Occipital lobe (tissue), 3 donors: ENCODE results near the gene COL19A1. TPM values are rescaled to one million over a fixed set of nuclear protein-coding genes. Genes with fewer than 3 reads are reported as not detected.

Experiments used
- DNase-seq: peaks from one replicate; lab custom pipeline; 2025; lab: John Stamatoyannopoulos, UW
- small RNA-seq: library from RNA; depleted of rRNA; stranded (forward); fragments of <200 nt; gene quantifications from one replicate; pipeline ENCODE3, GENCODE V24; 2014
- total RNA-seq: library from RNA; depleted of rRNA; stranded (reverse); fragments of >200 nt; gene quantifications from one replicate; pipeline ENCODE4 v1.2.3, GENCODE V29; 2014

COL19A1 gene
- total RNA-seq, 1 donor from 2014 or later = 5.9 TPM

DNA sequence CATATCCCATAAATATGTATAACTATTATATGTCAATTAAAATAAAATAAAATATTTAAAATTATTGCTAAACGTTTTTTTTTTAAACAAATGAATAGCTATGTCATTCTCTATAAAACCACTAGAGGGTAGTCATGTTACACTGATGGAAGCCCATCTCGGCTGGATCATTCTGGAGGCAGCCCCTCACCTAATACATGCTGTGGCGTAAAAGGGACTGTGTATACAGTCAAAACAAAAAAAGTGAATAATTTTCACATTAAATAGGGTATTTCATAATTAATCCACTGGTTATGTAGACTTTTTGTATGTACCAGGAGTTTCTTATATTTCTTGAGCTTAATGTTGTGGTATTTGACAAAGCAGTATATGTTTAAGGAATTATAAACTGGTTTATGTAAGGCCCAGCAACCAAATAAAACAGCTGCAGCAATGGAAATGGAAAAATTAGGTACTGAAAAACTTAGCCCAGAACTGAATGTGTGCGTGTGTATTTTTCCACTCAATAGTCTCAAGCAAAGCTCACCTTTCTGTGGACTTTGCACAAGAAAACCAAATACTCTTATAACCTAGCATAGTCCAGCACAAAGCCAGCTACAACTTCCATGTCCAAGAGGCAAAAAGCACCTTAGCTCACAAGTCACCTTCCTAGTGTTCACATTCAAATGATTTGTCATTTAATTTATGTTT, 354.8 kb downstream of the COL19A1 start:
- no peak for DNase-seq

DNA sequence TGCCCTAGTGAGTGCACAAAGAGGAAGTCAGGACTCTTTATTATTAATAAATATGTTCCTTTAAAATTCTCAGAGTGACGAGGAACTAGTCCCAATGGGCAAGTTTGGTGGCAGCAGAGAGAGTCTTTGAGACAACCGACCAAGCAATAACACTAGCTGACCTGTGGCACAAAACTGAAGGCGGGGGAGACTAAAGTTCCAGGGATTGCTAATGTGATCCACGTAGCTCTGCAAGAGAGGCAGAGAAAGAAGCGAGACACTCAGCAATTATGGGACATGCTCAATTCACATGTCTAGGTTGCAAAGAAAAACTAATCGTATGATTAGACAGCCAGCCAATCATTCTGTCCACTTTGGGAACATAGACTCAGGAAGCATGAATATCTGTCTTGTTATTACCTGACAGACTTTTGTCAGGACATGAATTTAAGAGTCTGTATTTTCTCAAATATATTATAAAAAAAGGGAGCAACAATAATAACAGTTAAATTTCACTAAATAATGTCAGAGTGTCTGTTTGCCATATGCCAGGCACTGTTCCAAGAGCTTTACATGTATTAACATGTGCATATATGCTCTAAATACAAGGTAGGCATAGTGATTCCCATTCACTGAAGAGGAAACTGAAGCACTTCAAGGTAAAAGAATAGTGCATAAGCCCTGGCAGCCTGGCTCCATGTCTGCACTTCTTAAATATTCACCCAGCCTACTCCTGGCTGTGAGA, 355.5 kb downstream of the COL19A1 start:
- no peak for DNase-seq

- DNase-seq = no peak
Observed at GRCh38 chr6:70222439-70222749, 356.0 kb downstream of the COL19A1 start.

- DNase-seq = no peak
Observed at GRCh38 chr6:70225055-70225454, 358.7 kb downstream of the COL19A1 start.

DNA sequence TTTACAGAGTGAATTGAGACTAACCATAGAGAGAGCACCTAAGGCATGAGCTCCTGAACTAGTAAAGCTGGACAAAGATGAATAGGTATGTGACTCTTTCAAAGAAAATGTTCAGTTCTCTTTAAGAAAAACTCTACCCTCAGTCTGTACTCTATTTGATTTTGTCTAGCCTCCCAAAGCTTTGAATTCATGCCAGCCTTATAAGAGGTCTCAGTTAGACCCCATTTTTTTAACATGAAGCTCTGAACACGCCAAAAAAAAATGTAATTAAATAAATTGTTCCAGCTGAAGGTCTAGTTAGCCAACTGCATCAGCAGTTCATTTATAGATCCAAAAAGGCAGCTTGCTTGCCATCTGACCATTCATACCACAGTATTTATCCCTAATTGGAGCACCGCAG, 365.0 kb downstream of the COL19A1 start:
- no peak for DNase-seq

DNA sequence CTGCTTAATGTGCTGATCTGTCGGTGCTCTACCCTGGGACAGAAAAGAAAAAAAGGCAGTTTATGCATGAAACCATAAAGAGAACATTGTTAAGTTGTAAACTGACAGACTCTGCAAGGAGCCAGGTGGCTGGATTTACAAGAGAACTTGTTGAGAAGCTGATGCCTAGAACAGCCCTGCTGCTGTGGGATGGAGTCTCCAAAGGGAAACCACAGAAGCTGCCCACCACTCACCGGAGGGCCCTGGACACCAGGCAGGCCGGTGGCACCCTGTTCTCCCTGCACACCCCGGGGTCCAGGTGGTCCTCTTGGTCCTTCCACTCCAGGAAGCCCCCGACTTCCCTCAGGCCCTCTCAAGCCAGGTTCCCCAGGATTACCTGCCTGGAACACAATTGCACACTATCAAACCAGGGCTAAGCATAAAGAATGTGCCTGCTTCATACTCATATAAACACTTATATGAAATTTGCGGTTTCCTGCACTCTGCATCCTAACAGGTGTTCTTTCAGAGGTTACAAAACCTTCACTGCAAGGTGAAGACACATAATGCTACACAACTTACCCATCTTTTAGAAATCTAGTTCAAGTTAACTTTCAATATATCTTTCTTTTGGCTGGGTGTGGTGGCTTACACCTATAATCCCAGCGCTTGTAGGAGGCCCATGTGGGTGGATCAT, 368.3 kb downstream of the COL19A1 start:
- DNase-seq = no peak

GRCh38 chr6:70236343-70236742, 370.0 kb downstream of the COL19A1 start:
- no peak for DNase-seq

DNA sequence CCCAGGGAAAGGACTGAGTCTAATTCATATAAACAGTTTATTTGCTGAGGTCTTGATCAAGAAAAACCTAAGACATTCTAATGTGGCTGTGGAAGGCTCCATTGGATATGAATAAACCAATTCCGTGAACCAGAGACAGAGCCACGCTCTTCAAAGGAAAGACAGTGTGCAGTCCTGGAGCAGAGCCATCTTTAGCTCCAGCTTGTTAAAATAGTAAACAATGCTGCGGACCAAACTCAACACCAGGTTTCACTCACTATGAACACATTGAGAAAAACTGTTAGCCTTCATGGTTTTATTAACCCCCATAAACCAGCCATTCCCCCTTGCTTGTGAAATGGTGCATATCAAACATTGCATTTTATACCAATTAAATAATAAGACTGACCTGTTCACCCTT, 374.7 kb downstream of the COL19A1 start:
- no peak for DNase-seq

DNA sequence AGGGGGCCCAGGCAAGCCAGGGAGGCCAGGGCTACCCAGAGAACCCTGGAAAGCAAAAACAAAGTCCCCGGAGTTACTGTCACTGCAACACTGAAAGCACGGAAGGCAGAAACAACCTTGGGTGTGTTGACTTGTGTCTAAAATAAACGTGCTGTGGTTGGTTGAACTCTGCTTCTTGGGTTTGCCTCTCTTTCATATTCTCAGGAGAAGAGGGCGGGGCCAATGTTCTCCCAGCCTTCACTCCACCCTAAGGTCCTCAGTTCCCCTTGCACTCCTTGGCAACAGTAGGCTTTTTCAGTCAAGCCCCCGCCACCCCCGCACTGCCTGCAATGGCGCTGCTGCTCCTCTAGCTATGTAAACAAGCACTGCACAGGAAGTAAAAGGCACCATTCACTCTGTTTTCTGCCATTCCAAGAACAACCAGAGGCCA, 375.6 kb downstream of the COL19A1 start:
- no peak for DNase-seq

GRCh38 chr6:70246118-70246517, 379.8 kb downstream of the COL19A1 start:
- no peak for DNase-seq

DNA sequence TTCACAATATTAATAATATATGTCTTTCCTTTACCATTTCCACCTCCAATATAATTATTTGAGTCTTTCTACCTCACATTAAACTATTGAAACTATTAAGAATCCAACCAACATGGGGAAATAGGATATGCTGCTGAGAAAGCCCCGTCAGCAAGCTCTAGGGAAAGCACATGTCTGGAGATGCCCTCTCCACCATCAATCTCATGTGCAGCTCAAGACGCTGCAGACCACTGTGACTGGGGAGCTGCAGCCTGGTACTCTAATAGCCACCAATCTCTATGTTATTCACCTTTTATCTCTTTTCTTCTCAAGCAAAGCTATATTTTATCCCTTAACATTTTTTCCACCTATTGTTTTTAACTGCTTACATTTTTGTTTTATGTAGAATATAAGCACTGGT, 386.2 kb downstream of the COL19A1 start:
- no peak for DNase-seq

DNA sequence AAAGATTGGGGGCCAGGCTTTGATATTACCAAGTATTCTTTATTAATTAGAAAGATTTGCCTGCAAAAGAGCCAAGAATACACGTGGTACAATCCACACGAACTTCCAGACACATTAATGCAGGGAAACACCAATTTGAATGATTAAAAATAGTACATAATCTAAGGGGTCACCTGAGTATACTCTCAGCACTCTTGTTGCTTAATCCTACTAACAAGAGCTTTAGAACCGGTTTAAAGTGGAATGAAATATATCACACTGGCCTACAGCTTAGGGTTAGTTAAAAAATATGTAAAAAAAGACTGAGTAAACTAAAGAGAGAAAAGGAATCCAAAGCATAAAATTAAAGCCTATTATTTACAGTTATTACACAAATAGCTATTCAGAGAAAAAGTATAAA, 387.6 kb downstream of the COL19A1 start:
- no peak for DNase-seq

DNA sequence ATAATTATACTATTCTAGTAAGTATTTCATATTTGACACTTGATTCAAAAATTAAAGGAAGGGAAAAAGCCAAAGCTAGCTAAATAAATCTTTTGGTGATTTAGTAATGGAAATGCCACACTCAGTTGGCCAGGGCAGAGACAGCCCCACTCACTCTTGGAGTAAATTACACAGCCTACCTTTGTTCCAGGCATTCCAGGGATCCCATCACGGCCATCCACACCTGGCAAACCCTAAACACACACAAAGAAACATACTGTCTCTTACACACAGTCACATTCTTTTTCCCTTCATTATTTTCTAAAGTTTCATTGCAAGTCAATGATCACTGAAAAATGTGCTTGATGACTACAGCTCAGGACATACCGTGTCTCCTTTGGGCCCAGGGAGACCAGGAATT, 388.4 kb downstream of the COL19A1 start:
- no peak for DNase-seq

DNA sequence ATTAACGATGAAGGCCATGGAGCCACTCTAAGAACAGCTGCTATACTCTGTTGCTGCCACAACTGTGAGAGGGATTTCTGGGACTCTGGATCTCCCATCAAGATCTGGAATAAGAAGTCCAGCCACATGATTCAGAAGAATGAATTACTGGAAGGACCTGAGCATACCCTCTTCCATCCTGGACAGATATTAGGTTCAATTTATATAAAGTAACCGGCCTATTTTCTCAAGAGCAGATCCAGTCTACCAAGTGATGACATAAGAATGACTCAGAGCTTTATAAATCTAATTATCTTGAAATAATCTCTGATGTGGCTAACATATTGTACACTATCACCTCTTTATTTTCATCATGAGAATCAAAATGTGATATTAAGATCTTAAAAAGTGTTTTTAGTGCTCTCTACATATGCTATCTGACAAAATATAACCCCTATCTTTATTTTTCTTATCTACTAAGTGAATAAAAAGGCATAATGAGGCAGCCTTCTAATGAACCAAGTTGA, 391.5 kb downstream of the COL19A1 start:
- DNase-seq = no peak

DNA sequence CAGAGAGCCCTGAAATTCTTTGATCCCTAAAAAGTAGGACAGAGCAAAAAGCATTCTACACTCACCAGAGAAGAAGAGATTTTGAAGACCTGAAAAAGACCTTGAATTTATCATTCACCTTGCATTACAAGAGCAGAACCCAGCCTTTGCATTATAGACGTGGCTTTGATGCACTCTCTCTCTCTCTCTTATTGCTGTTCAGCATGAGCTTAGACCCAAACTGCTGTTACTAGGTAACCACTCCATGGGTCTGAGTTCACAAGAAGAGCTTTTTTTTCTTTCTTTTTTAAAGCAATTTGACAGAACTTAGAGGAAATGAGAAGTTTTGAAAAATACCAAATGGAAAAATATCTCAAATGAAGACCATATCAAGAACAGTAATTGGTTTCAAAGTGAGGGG, 392.1 kb downstream of the COL19A1 start:
- DNase-seq = no peak

Small RNA genes within 50 kb of the gene (small RNA-seq; reads per million reads assigned to genes)
- gene RPL37P15 = not detected

Other genes with a start within 250 kb of the COL19A1 start
- gene LMBRD1, start 69.5 kb upstream of the COL19A1 start, total RNA-seq = 88.6 TPM